Ureter (tissue), 1 donor: ENCODE results near the gene RBP4. TPM values are rescaled to one million over a fixed set of nuclear protein-coding genes. Genes with fewer than 3 reads are reported as not detected.
"Not testable (repeated sequence)": the region's sequence is repeated elsewhere in the genome, so short reads cannot be mapped to it uniquely, and the experiment has no call there.

Experiments
- DNase-seq: peaks from one replicate; pipeline ENCODE4 v3.0.0-alpha.2; 2020; ENCODE audit warnings: low spot score
- total RNA-seq: library from RNA; stranded (reverse); gene quantifications from one replicate; pipeline ENCODE4 v1.2.4, GENCODE V29; 2023
- donor health status: DM: yes; HTN: yes; CAD: no.

The RBP4 gene
- total RNA-seq, 1 donor from 2014 or later = 3.3 TPM

DNA sequence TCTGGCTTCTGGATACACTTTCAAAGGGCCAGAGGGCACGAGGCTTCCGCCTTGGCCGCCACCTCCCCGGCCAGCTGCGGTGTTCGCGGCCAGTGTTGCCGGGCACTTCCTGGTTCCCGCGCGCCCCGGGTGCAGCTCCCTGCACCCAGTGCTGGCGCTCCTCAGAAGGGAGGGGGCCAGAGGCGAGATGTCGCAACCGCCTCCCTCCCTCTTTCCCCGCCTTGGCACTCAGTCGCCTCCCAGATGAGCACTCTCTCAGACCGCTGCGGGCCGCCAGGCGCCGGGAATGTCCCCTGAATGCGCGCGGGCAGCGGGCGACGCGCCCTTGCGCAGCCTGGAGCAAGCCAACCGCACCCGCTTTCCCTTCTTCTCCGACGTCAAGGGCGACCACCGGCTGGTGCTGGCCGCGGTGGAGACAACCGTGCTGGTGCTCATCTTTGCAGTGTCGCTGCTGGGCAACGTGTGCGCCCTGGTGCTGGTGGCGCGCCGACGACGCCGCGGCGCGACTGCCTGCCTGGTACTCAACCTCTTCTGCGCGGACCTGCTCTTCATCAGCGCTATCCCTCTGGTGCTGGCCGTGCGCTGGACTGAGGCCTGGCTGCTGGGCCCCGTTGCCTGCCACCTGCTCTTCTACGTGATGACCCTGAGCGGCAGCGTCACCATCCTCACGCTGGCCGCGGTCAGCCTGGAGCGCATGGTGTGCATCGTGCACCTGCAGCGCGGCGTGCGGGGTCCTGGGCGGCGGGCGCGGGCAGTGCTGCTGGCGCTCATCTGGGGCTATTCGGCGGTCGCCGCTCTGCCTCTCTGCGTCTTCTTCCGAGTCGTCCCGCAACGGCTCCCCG, 34.4 kb downstream of the RBP4 start, which contains the start of gene FFAR4:
Gene FFAR4, plus strand, starts transcription at position 231 of the 842 bp plus-strand sequence. Its CDS starts 56 bp downstream, at position 287.
- no peak for DNase-seq

DNA sequence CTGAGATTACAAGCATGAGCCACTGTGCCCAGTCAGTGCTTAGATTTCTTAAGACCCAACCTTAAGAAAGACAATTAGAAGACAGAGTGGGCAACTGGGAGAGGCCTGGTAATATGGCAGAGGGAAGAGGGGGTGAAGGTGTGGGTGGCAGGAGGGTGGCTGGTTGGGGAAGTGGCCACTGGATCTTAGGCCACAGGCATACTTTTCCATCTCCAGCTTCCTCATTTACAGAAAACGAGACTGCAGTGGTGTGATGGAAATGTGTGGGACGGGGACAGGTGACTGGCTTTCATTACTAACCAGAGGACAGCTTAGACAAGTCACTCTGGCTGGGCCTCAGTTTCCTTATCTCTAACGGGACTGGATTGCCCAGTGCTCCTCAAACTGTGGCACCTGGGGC, 35.6 kb downstream of the RBP4 start:
- DNase-seq = no peak

DNA sequence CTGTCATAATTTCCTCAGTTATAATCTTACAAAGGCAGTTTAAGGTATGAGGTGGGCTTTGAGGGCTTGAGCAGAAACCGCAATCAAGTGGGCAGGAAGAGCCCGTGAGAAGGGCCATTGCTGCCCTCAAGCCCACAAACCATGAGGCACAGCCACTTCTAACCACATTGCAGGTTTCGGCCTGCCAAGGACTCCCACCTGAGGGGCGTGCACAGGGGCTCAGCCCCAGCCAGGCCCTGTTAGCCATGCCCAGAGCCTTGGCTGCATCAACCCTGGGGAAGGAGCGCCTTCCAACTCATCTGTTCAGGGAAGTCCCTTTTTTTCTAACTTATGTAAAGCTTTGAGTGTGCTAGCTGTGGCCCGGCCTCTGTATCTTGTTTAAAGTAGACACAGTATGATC, 40.5 kb downstream of the RBP4 start:
- DNase-seq = no peak

DNA sequence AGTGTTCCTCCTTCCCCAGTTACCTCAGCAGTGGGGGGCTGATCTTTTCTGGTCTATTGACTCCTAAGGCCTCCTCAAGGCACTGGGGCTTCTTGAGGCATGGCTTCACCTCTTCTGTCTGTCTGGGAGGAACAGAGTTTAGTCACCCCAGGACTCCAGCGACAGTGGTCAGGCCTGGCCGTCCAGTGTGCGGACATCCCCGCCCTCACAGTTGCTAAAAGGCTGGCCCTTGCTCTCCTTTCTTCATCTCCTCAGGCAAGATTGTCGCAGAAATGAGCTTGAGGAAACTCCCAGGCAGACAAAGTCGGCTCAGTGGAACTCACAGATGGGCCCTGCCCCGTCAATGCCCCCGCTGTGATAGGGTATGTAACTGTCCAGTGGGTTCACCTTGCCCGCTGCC, 41.5 kb downstream of the RBP4 start:
- no peak for DNase-seq

DNA sequence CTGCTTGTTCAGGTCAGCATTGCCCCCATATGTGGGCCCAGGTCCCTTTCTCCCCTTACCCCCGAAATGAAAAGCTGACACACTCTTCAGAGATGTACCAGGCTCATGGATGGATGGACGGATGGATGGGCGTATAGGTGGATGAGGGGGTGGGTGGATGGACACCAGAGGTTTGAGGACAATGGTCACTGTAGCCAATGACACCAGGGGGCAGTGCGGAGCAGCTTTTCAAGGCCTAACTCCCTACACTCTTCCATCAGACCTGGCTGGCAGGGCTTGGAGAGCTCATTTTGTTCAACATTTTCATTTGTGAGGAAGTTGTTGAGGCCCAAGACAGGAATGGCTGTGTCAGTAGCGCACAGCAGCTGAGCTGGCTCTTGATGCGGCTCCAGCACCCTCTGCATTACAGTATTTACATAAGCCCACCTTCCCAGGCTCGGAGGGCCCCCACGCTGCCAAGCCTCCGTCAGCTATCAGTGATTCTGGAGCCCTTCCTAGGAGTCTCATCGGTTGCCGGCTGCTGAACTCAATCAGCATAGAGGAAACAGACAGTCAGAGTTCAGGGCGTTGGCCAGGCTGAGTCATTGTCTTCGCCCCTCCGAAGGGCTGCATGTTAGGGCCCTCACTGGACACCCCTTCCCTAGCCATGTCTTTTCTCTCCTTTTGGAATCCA, 46.1 kb downstream of the RBP4 start:
- DNase-seq = peak; percentile 73

DNA sequence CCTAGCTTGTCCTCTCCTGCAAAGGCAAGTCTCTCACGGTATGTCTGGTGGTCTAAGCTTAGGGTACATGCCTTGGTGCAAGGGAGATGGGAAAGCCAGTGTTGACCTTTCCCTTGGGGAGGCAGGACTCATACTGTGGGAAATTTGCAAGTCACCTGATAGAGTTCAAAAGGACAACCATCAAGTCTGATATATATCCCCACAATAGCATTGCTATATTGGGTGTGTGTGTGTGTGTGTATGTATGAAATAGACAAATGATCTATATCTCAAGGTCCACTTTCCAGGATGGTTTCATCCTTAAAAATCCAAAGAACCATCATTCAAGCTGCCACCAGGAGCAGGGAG, 46.7 kb downstream of the RBP4 start:
- no peak for DNase-seq

DNA sequence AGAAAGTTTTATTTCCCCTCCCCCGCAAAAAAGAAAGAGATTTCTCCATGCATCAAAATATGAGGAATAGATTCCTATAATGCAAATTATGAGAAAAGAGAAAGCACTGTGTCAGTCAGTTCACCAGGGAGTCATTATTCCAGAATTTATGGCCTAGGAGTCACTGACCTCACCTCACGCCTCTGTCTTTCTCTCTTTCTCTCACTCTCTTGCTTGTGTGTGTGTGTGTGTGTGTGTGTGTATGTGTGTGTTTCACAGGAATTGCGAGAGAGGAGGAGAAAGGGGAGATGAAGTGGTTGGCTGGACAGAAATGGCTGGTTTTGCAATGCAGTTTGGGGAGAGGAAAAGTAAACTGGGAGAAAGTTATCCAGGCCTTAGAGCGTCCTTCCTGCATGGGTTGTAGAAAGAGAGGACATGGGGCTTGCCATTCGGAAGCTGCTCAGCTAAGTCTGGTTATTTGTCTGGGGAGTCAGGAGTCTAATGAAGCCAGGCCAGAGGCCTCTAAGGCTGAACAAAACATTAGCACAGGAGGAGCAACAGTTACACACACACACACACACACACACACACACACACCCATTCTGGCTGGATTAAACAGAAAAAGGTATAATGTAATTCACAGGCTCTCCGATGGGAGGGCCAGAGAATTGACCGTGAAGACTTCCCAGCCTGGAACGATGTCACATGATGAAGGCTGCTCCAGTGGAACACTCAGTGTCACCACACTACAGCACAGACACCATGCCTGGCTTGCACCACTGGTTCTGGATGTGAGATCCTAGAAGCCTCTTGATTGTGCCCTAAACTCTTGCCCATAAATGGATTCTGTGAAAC, 47.3 kb downstream of the RBP4 start:
- DNase-seq = no peak

DNA sequence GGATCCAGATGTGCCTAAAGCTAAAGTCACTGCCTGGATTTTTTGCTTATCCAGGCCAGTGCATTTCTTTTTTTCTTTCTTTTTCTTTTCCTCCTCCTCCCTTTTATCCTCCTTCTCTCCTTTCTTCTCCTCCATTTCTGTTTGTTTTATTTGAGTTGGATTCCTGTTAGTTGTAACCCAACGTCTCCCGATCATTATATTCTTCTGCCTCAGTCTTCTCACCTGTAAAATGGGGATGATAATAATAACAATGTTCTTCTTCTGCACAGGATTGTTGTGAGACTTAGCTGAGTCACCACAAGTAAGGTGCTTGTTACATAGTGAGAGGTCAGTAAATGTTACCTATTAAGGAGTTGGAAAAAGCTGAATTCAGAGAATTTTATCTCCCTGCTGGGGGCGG, 48.3 kb downstream of the RBP4 start:
- no peak for DNase-seq

DNA sequence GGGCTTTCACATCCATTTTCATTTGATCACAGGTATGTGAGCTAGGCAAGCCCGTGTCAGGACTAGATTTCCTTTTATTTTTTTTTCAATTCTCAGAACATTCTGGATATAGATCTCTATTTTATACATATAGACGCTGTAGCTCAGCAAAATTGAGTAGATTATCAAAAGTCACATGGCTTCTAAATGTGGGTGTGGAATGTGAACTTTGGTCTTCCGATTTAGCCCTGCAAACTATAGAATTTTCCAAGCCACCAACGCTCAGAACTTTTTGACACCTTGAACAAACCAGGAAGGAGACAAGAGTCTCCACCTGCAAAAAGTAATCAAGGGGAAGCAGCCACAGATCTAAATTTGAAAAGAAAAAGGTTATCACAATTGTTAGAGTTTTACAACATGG, 50.4 kb downstream of the RBP4 start:
- DNase-seq = no peak

DNA sequence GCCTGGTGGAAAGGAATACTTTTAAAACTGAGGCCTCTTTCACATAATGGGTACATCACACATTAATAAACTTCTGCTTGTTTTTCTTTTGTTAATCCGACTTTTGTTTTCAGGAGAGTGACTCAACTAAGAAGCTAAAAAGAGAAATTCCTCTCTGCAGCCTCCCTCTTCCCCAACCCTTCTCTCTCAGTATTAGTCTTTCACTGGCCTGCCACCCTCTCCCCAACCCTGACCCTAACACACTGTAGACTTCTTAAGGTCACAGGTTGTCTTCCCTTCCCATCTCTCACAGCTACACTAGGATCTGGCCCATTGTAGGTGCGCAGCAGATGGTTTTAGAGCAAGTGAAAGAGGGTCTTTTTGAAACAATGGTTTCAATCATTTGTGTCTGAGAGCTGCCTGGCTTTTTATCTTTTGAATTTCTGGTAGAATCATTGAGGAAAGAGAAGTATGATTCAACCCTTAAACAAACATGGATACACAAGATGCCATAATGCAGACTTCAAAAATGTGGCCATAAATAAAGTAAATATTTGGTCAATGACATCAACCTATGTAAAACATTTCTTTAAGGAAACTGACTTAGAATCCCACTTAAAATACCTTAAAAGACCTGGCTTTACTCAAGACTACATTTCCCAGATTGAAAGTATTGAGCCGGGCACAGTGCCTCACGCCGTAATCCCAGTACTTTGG, 52.5 kb downstream of the RBP4 start:
- no peak for DNase-seq

DNA sequence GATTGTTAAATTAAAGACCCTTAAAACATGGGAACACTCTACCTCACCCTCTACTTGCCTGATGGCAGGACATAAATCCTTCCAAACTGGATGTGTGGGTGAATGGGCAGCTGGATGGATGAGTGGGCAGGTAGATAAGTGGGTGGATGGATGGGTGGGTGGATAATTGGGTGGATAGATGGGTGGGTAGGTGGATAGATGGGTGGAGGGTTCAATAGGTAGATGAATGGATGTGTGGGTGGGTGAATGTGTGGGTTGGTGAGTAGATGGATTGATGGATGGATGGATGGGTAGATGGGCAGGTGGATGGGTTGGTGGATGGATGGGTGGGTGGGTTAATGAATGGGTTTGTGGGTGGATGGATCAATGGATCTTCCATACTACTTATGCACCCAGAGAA, 53.5 kb downstream of the RBP4 start:
- no peak for DNase-seq

DNA sequence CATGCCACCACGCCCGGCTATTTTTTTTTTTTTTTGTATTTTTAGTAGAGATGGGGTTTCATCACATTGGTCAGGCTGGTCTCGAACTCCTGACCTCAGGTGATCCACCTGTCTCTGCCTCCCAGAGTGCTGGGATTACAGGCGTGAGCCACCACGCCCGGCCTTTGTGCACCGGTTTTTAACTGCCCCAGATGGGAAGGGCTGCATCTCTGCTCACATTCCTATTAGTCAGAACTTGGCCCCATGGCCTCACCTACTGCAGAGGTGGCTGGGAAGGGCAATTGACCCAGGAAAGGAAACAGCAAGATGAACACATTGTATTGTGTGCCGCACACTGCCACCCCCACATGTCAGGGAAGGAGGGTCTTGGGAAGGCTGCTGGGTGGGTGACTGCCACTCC, 54.0 kb downstream of the RBP4 start:
- DNase-seq = not testable (repeated sequence)

DNA sequence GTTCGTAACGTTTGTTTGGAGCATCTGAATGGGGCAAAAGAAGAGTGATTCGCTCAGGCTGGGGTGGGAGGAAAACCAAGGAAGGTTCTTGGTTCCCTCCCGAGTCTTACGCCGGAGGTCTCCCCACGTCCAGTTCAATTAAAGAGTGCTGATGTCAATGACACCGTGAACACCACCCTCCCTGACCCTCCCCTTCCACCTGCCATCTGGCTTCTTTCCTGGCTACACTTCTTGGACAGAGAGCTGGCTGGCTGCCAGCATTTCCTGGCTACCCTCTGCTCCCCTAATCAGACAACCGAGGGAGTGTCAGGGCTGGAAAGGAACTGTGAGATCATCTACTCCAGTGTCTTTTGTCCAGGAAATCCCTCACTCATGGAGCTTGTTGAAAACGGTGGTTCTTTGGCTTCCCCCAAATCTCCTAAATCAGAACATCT, 58.7 kb downstream of the RBP4 start:
- no peak for DNase-seq

Other genes starting within 250 kb of the RBP4 start
- 339 TPM for gene MYOF, start 118.9 kb downstream of the RBP4 start, total RNA-seq
- 0.89 TPM for gene CEP55, start 104.6 kb downstream of the RBP4 start, total RNA-seq
- gene FFAR4, start 34.6 kb downstream of the RBP4 start, total RNA-seq = 0.13 TPM
- not detected for gene PDE6C, start 11.3 kb upstream of the RBP4 start, total RNA-seq
- gene FRA10AC1, start 101.4 kb upstream of the RBP4 start, total RNA-seq = 29.1 TPM
- gene LGI1, start 156.7 kb upstream of the RBP4 start, total RNA-seq = 1.1 TPM